Fibroblast of the aortic adventitia (primary cell): ENCODE results near the gene TMEM183A. TPM values are rescaled to one million over a fixed set of nuclear protein-coding genes. Genes with fewer than 3 reads are reported as not detected.
"Not testable (repeated sequence)": the region's sequence is repeated elsewhere in the genome, so short reads cannot be mapped to it uniquely, and the experiment has no call there.

Experiments
- DNase-seq: peaks from one replicate; pipeline ENCODE4 v3.0.0-alpha.2; 2010; ENCODE audit warnings: low read depth
- H3K4me3 ChIP-seq: 2 replicates; pipeline ENCODE4 v1.5.1; 2011; ENCODE audit warnings: low read depth, mild to moderate bottlenecking, control low read depth, low read length, moderate library complexity
- CTCF ChIP-seq: IDR thresholded peaks from 2 replicates; pipeline ENCODE4 v1.5.1; 2011; ENCODE audit warnings: mild to moderate bottlenecking, low read length, control low read depth, inconsistent platforms; ENCODE audit not compliant: insufficient read depth
- total RNA-seq: library from RNA; depleted of rRNA; stranded (reverse); fragments of >200 nt; gene quantifications from 2 replicates; pipeline ENCODE4 v1.2.3, GENCODE V29; 2012; ENCODE audit warnings: low replicate concordance

TMEM183A gene
- total RNA-seq, 1 donor, result 76.2 TPM

GRCh38 chr1:203000217-203000944 lies 6.8 kb upstream of the TMEM183A start:
- TF ChIP-seq CTCF, result no peak
- no peak for DNase-seq
- no peak overlapping the region for H3K4me3 ChIP-seq

GRCh38 chr1:203001986-203002385 lies 5.2 kb upstream of the TMEM183A start:
- no peak for DNase-seq
- no peak for TF ChIP-seq CTCF
- H3K4me3 ChIP-seq, result no peak overlapping the region

GRCh38 chr1:203002951-203003350 lies 4.2 kb upstream of the TMEM183A start:
- TF ChIP-seq CTCF, result no peak
- DNase-seq, result no peak
- H3K4me3 ChIP-seq, result no peak overlapping the region

- not testable (repeated sequence) for H3K4me3 ChIP-seq, DNase-seq
Observed at GRCh38 chr1:203005395-203006142, 1.6 kb upstream of the TMEM183A start.

- TF ChIP-seq CTCF, result no peak
- DNase-seq, result no peak
Observed at GRCh38 chr1:203009185-203009584, 2.0 kb downstream of the TMEM183A start.

GRCh38 chr1:203011582-203011981 lies 4.4 kb downstream of the TMEM183A start:
- no peak overlapping the region for H3K4me3 ChIP-seq
- no peak for DNase-seq
- no peak for TF ChIP-seq CTCF

More at GRCh38 chr1:203009185-203009584, 2.0 kb downstream of the TMEM183A start:
- no peak overlapping the region for H3K4me3 ChIP-seq

- TF ChIP-seq CTCF, result no peak
- DNase-seq, result no peak
- H3K4me3 ChIP-seq, result no peak overlapping the region
Observed at GRCh38 chr1:203017061-203017460, 9.9 kb downstream of the TMEM183A start.
